Activated naive CD4-positive, alpha-beta T cell treated with anti-CD3 and anti-CD28 coated beads, Interleukin-2, amount 10 ng/mL, durations not matched to agents 7 days and 5 days (primary cell): ENCODE measurements around the gene PLRG1.

Experiments
- CTCF ChIA-PET: fragments of 350-600 bp; sonication (Branson Sonifier 250); formaldehyde crosslinking; loops from one replicate; lab custom pipeline; 2021; ENCODE audit warnings: antibody characterized with exemption; lab: Charles Lee
- DNase-seq: peaks from one replicate; pipeline ENCODE4 v3.0.0-alpha.2; 2020
- H3K27ac Mint-ChIP-seq: one replicate; pipeline ENCODE4 v1.8.0; 2021; ENCODE audit warnings: mild to moderate bottlenecking, moderate library complexity, mixed read lengths
- H3K27me3 Mint-ChIP-seq: one replicate; pipeline ENCODE4 v1.8.0; 2021; ENCODE audit warnings: mild to moderate bottlenecking, mixed read lengths
- H3K36me3 Mint-ChIP-seq: one replicate; pipeline ENCODE4 v1.8.0; 2021; ENCODE audit warnings: mixed read lengths
- H3K4me1 Mint-ChIP-seq: one replicate; pipeline ENCODE4 v1.8.0; 2021; ENCODE audit warnings: mixed read lengths
- H3K4me3 Mint-ChIP-seq: one replicate; pipeline ENCODE4 v1.8.0; 2021; ENCODE audit warnings: mild to moderate bottlenecking, moderate library complexity, mixed read lengths
- H3K9me3 Mint-ChIP-seq: one replicate; pipeline ENCODE4 v1.8.0; 2021; ENCODE audit warnings: mixed read lengths

The PLRG1 gene

GRCh38 chr4:154521607-154522006 lies 28.6 kb downstream of the PLRG1 start:
- no peaks in the 10 kb centered on the region for H3K36me3 Mint-ChIP-seq

DNA sequence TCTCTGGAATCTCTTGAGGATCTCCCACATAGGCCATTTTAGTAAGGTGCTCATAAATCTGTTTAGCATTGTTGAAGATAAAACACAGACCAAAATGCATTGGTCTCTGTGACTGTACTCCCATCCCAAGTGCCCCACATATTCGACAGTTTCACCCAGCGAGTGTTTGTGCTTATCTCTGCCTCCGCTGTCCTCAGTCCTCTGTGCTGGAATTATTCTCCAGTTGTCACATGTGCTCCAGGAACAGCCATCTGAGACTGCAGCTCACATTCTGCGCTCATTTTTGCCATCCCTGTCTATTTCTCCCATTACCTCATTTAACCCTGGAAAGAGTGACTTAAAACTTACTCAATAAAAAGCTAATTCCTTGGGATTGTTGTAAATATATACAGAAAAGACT lies 31.0 kb downstream of the PLRG1 start:
- H3K4me3 Mint-ChIP-seq: no peak overlapping the region

More at GRCh38 chr4:154521607-154522006, 28.6 kb downstream of the PLRG1 start:
- H3K4me3 Mint-ChIP-seq: no peak overlapping the region
- no peak for DNase-seq
- peaks cover 32% of the 10 kb centered on the region for H3K27me3 Mint-ChIP-seq
- H3K27ac Mint-ChIP-seq: no peak overlapping the region
- CTCF ChIA-PET: interaction anchor here (0.6 kb wide), 1 partner anchor 38 kb away, joined by 3 read pairs; no protein-coding TSS in a partner anchor
- peaks cover 2% of the 10 kb centered on the region for H3K4me1 Mint-ChIP-seq
- no peaks in the 10 kb centered on the region for H3K9me3 Mint-ChIP-seq

DNA sequence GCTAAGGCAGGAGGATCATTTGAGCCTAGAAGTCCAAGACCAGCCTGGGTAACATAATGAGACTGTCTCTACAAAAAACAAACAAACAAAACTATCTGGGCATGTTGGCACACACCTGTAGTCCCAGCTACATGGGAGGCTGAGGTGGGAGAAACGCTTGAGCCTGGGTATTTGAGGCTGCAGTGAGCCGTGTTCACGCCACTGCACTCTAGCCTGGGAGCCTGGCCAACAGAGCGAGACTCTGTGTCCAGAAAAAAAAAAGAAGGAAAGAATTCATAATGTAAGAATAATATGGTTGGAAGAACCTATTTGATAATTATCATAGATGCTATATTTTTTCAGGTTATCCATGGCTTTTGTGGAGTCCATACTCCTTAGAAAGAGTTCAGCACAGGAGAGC lies 32.6 kb downstream of the PLRG1 start:
- Mint-ChIP-seq H3K27me3 (peaks cover 40% of the 10 kb centered on the region), H3K9me3 (no peaks in the 10 kb centered on the region), H3K4me3 (no peak overlapping the region), H3K36me3 (no peaks in the 10 kb centered on the region), H3K27ac (no peak overlapping the region), H3K4me1 (no peaks in the 10 kb centered on the region)
- CTCF ChIA-PET: interaction anchor here (0.7 to 0.9 kb wide), 2 partner anchors 14 to 15 kb away, joined by 3 to 4 read pairs; no protein-coding TSS in a partner anchor
- DNase-seq: no peak

More for the DNA sequence above, 31.0 kb downstream of the PLRG1 start:
- Mint-ChIP-seq H3K36me3 (no peaks in the 10 kb centered on the region), H3K4me1 (no peaks in the 10 kb centered on the region), H3K27me3 (peaks cover 35% of the 10 kb centered on the region), H3K27ac (no peak overlapping the region), H3K9me3 (no peaks in the 10 kb centered on the region)
- CTCF ChIA-PET: no interaction called here
- no peak for DNase-seq

DNA sequence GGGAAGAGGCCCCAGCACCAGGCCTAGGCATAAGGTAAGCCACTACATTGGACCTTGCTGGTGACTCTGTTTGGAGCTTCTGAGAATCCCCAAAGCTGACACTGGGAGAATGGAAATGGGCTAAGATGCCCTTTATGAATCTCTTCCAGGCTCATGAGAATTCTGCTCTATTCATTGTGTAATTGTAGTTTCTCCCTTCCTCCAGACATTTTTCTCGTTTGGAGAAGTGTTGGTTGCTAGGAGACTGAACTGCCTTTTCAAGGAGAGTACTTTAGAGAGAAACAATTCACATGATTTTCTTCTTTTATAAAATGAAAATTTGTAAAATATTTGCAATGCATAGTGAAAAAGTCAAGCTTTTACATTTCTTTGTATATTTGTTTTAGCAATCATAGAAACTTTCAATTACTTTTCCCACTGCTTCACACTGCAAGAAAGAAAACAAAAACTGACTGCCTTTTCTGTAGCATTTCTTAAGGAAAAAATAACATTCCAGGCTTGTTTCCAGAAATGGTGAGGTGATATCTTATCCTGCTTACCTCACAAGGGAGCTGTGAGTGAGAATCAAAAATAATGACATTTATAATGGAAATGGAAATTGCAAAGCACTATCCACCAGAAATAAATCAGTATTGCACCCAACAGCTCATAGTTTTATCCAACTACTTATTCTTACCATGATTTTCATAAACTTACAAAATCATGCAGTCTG lies 33.7 kb downstream of the PLRG1 start:
- Mint-ChIP-seq H3K27ac (no peak overlapping the region), H3K36me3 (no peaks in the 10 kb centered on the region), H3K4me1 (no peaks in the 10 kb centered on the region), H3K9me3 (no peaks in the 10 kb centered on the region), H3K27me3 (peaks cover 46% of the 10 kb centered on the region), H3K4me3 (no peak overlapping the region)
- no peak for DNase-seq
- CTCF ChIA-PET: no interaction called here

DNA sequence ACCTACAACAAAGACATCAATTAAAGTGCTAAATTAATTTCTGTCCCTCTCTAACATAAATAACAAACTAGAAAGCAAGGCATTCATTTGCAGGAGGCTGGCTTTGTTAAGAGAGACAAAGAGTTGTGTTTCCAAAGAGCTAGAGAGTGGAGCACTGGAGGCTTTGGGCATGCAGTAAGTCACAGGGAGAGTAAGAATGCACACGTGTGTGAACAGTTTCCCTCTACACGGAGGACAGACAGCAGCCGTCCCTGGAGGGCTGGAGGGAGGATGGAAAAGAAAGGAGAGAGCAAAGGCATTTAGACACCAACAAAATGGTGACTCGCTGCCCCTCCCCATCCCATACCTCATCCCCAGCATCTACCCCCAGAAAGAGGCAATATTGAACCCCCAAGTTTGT lies 38.2 kb downstream of the PLRG1 start:
- H3K36me3 Mint-ChIP-seq: no peaks in the 10 kb centered on the region
- no peak overlapping the region for H3K27ac Mint-ChIP-seq
- no peak for DNase-seq
- no peak overlapping the region for H3K4me3 Mint-ChIP-seq
- no peaks in the 10 kb centered on the region for H3K9me3 Mint-ChIP-seq
- no peaks in the 10 kb centered on the region for H3K4me1 Mint-ChIP-seq
- peaks cover 26% of the 10 kb centered on the region for H3K27me3 Mint-ChIP-seq
- CTCF ChIA-PET: no interaction called here

DNA sequence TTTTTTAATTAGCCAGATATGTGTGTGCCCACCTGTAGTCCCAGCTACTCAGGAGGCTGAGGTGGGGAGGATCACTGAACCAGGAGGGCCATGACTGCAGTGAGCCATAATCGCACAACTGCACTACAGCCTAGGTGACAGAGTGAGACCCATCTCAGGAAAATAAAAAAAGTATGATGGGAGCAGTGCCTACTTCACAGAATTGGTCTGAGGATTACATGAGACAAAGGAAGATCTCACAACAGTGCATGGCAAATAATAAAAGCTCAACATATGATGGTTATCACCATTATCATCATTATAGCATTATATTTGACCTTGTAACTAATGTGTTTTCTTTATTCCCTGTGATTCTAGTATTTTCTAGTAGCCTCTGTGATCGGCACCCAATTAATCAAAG lies 38.7 kb downstream of the PLRG1 start:
- CTCF ChIA-PET: no interaction called here
- DNase-seq: no peak
- peaks cover 26% of the 10 kb centered on the region for H3K27me3 Mint-ChIP-seq
- no peaks in the 10 kb centered on the region for H3K36me3 Mint-ChIP-seq
- no peaks in the 10 kb centered on the region for H3K4me1 Mint-ChIP-seq
- no peaks in the 10 kb centered on the region for H3K9me3 Mint-ChIP-seq
- H3K27ac Mint-ChIP-seq: no peak overlapping the region
- H3K4me3 Mint-ChIP-seq: no peak overlapping the region

DNA sequence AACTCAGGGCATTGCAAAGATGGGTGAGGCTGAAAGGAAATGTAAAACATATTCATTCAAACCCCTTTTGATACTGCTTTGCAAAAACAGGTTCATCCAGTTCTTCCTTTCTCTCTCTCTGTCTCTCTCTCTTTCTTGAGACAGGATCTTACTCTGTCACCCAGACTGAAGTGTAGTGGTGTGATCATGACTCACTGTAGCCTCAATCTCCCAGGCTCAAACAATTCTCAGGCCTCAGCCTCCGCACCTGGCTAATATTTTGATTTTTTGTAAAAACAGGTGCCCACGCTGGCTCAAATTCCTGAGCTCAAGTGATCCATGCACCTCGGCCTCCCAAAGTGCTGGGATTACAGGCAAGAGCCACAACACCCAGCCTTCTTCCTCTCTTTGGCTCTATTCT lies 43.0 kb downstream of the PLRG1 start:
- no peak for DNase-seq
- H3K27me3 Mint-ChIP-seq: peaks cover 15% of the 10 kb centered on the region
- no peaks in the 10 kb centered on the region for H3K36me3 Mint-ChIP-seq
- H3K9me3 Mint-ChIP-seq: no peaks in the 10 kb centered on the region
- H3K27ac Mint-ChIP-seq: no peak overlapping the region
- CTCF ChIA-PET: interaction anchor here (1.0 to 2.4 kb wide), 6 partner anchors 16 to 721 kb away, joined by 3 to 17 read pairs (median 6); no protein-coding TSS in a partner anchor
- H3K4me3 Mint-ChIP-seq: no peak overlapping the region
- H3K4me1 Mint-ChIP-seq: no peaks in the 10 kb centered on the region

DNA sequence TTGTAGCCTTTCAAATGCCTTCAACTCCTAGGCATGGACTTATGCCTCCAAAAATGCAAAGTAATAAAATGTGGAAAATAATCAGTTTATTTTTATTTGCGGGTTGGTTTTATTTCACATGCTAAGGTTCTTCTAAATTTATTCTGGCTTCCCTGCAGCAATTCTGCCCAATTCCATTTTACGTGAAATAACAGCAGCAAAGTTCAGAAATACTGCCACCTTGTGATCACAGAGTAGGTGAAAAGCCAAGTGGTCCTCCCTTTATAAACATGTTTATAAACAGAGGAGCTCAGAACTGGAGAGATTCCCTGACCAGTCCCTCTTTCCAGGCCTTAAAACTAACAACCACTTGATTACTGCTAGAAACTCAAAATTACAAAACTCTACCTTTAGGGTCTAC lies 43.9 kb downstream of the PLRG1 start:
- CTCF ChIA-PET: interaction anchor here (0.7 to 2.4 kb wide), 10 partner anchors 9 to 720 kb away, joined by 3 to 17 read pairs (median 4); no protein-coding TSS in a partner anchor
- no peaks in the 10 kb centered on the region for H3K4me1 Mint-ChIP-seq
- no peak overlapping the region for H3K27ac Mint-ChIP-seq
- no peaks in the 10 kb centered on the region for H3K36me3 Mint-ChIP-seq
- peaks cover 15% of the 10 kb centered on the region for H3K27me3 Mint-ChIP-seq
- H3K4me3 Mint-ChIP-seq: no peak overlapping the region
- H3K9me3 Mint-ChIP-seq: no peaks in the 10 kb centered on the region
- no peak for DNase-seq

GRCh38 chr4:154503598-154503997 lies 46.6 kb downstream of the PLRG1 start:
- H3K27ac Mint-ChIP-seq: no peak overlapping the region
- no peaks in the 10 kb centered on the region for H3K36me3 Mint-ChIP-seq
- no peaks in the 10 kb centered on the region for H3K9me3 Mint-ChIP-seq
- H3K27me3 Mint-ChIP-seq: peaks cover 27% of the 10 kb centered on the region
- DNase-seq: no peak
- CTCF ChIA-PET: interaction anchor here (0.7 to 1.0 kb wide), 4 partner anchors 10 to 137 kb away, joined by 3 to 4 read pairs (median 3); no protein-coding TSS in a partner anchor
- no peak overlapping the region for H3K4me3 Mint-ChIP-seq
- no peaks in the 10 kb centered on the region for H3K4me1 Mint-ChIP-seq

DNA sequence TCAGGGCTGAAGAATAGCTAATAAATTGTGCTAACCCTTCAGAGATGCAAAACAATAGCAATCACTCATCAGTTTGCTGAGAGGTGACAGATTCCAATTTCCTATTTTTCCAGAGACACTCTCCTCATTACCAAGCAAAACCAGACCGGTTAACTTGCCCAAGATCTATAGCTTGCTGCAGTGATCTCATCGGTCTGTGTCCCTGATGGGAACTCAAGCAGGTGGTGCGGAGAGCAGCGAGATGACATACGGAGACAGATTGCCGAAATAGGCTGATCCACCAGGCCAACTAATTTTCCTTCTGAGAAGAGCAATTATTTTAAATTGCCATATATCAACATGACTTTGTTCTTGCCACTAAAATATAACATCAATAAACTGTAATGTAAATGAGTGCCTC lies 48.1 kb downstream of the PLRG1 start:
- Mint-ChIP-seq H3K4me3 (no peak overlapping the region), H3K27ac (no peak overlapping the region), H3K4me1 (no peaks in the 10 kb centered on the region), H3K36me3 (no peaks in the 10 kb centered on the region), H3K27me3 (peaks cover 29% of the 10 kb centered on the region), H3K9me3 (no peaks in the 10 kb centered on the region)
- CTCF ChIA-PET: interaction anchor here (0.7 to 0.8 kb wide), 2 partner anchors 16 to 216 kb away, joined by 3 read pairs; no protein-coding TSS in a partner anchor
- DNase-seq: no peak

DNA sequence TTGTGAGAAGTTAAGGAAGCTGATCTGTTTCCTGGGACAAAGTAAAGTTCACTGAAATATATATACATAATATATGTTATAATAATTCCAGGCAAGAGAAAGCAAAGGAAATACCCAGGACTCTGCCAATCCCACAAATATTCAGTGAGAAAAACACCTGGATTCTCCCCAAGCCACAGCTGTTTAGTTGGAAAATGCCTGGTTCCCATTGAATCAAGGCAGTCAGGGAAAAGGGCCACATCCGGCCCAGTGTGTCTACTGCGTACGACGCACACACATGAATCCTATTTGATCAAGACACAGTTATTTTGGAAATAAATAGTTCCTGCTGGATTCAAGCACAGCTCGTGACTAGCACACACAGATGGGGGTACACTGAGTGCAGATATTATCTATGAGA lies 52.3 kb downstream of the PLRG1 start:
- no peak for DNase-seq
- Mint-ChIP-seq H3K9me3 (no peaks in the 10 kb centered on the region), H3K4me1 (no peaks in the 10 kb centered on the region), H3K27me3 (peaks cover 43% of the 10 kb centered on the region), H3K27ac (no peak overlapping the region), H3K4me3 (no peak overlapping the region), H3K36me3 (no peaks in the 10 kb centered on the region)
- CTCF ChIA-PET: interaction anchor here (0.8 kb wide), 1 partner anchor 8 kb away, joined by 3 read pairs; no protein-coding TSS in a partner anchor

- CTCF ChIA-PET: no interaction called here
Observed at GRCh38 chr4:154495867-154496266, 54.3 kb downstream of the PLRG1 start.

GRCh38 chr4:154492288-154492687 lies 57.9 kb downstream of the PLRG1 start:
- peaks cover 18% of the 10 kb centered on the region for H3K4me1 Mint-ChIP-seq
- no peak for DNase-seq
- H3K4me3 Mint-ChIP-seq: peak overlapping the region; percentile 38
- H3K9me3 Mint-ChIP-seq: no peaks in the 10 kb centered on the region
- peaks cover 74% of the 10 kb centered on the region for H3K27me3 Mint-ChIP-seq
- H3K36me3 Mint-ChIP-seq: no peaks in the 10 kb centered on the region
- CTCF ChIA-PET: no interaction called here
- H3K27ac Mint-ChIP-seq: no peak overlapping the region

More at GRCh38 chr4:154495867-154496266, 54.3 kb downstream of the PLRG1 start:
- no peak for DNase-seq
- Mint-ChIP-seq H3K9me3 (no peaks in the 10 kb centered on the region), H3K27me3 (peaks cover 55% of the 10 kb centered on the region), H3K4me1 (peaks cover 14% of the 10 kb centered on the region), H3K36me3 (no peaks in the 10 kb centered on the region), H3K27ac (no peak overlapping the region), H3K4me3 (no peak overlapping the region)

GRCh38 chr4:154491341-154492271 lies 58.6 kb downstream of the PLRG1 start, which contains the start of gene DCHS2:
DCHS2 (minus strand) TSS chr4:154491799; CDS start chr4:154491355, 444 bp downstream.
- H3K27ac Mint-ChIP-seq: peak within 1 kb of the TSS; percentile 52
- H3K4me3 Mint-ChIP-seq: peak within 1 kb of the TSS; percentile 55
- DNase-seq: peak; percentile 40
- no peaks in the 10 kb centered on the region for H3K9me3 Mint-ChIP-seq
- H3K27me3 Mint-ChIP-seq: peaks cover 71% of the 10 kb centered on the region
- peaks cover 18% of the 10 kb centered on the region for H3K4me1 Mint-ChIP-seq
- CTCF ChIA-PET: interaction anchor here (1.0 kb wide), 1 partner anchor 15 kb away, joined by 3 read pairs; no protein-coding TSS in a partner anchor
- H3K36me3 Mint-ChIP-seq: no peaks in the 10 kb centered on the region
